HEK293T (cell line): Measurements from ENCODE around the gene MAPRE2.

ENCODE experiments used
- ELF4 ChIP-seq: fragments of 450-650 bp; IDR thresholded peaks from 2 replicates; pipeline ENCODE4 v1.6.1; 2017; ENCODE audit warnings: antibody characterized with exemption
- FOXK2 ChIP-seq: fragments of 450-650 bp; IDR thresholded peaks from 2 replicates; pipeline ENCODE4 v1.6.1; 2016; ENCODE audit warnings: mild to moderate bottlenecking
- NFRKB ChIP-seq: fragments of 450-650 bp; IDR thresholded peaks from 2 replicates; pipeline ENCODE4 v1.6.1; 2016; ENCODE audit warnings: mild to moderate bottlenecking, moderate library complexity
- SP1 ChIP-seq: fragments of 450-650 bp; IDR thresholded peaks from 2 replicates; pipeline ENCODE4 v1.6.1; 2017
- SUZ12 ChIP-seq: fragments of 450-650 bp; IDR thresholded peaks from 2 replicates; pipeline ENCODE4 v1.6.1; 2016; ENCODE audit warnings: mild to moderate bottlenecking
- ZNF384 ChIP-seq: fragments of 450-650 bp; IDR thresholded peaks from 2 replicates; pipeline ENCODE4 v1.6.1; 2016

- no peak for TF ChIP-seq ZNF384
- no peak for TF ChIP-seq SUZ12
- TF ChIP-seq ELF4: no peak
- TF ChIP-seq SP1: no peak
- TF ChIP-seq NFRKB: no peak
- TF ChIP-seq FOXK2: no peak
Measured at GRCh38 chr18:35141567-35142274, 100.5 kb downstream of the MAPRE2 start.
